ENCODE results near the gene SRGN.

SRGN gene

DNA sequence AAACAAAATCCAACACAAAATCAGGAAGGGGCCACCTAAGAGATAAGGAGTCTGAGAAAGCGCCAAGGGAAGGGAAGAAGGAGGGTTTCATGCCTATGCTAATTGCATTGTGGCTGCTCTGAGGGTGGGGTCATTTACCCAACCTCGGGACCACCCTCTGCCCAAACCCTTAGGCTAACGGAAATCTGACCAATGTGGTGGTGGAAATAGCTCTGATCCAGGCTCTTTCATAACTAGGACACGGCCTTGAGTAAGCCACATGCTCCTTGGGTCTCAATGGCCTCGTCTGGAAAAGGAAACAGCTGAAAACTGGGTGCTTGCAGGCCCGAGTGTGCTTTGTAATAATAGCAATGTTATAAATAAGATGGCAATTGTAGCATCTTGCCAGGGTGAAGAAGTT is 14.9 kb upstream of the SRGN start:
- Histone ChIP-seq H3K14ac (ENCODE audit: low read length) (no peak overlapping the region), H4K8ac (ENCODE audit: low read depth, low read length) (no peak overlapping the region), H3K36me3 (ENCODE audit: control insufficient read depth in 1 of 2, insufficient read depth in 2 of 2, low read length in 2 of 2) (no peaks in the 10 kb centered on the region), H3K23ac (ENCODE audit: low read length) (no peak overlapping the region), H3K18ac (ENCODE audit: low read length) (no peak overlapping the region), H3K9ac (ENCODE audit: low read length) (no peak overlapping the region), H4K12ac (ENCODE audit: low read depth, low read length) (no peak overlapping the region), H3K4me2 (ENCODE audit: low read length) (no peak overlapping the region), H4K91ac (ENCODE audit: low read depth, low read length) (no peak overlapping the region), H3K79me2 (ENCODE audit: control insufficient read depth, insufficient read depth, low read length, poor library complexity) (no peaks in the 10 kb centered on the region), H2BK120ac (ENCODE audit: insufficient read depth, low read length, poor library complexity) (no peak overlapping the region), H3K4ac (ENCODE audit: low read depth, low read length) (no peak overlapping the region), H3K79me1 (ENCODE audit: low read length) (no peaks in the 10 kb centered on the region), H2BK12ac (ENCODE audit: low read length) (no peak overlapping the region), H3K27me3 (ENCODE audit: insufficient read depth, low read length) (no peaks in the 10 kb centered on the region), H3K27ac (ENCODE audit: low read depth, low read length) (no peak overlapping the region), H2AK5ac (ENCODE audit: low read length) (no peak overlapping the region), H3K9me3 (ENCODE audit: insufficient read depth, low read depth, low read length) (no peaks in the 10 kb centered on the region), H3K4me3 (ENCODE audit: low read depth, low read length) (no peak overlapping the region), H2AFZ (ENCODE audit: insufficient read depth, low read length, poor library complexity) (no peak overlapping the region), H2BK5ac (ENCODE audit: low read depth, low read length, poor library complexity) (no peak overlapping the region), H3K4me1 (ENCODE audit: control insufficient read depth in 1 of 2, insufficient read depth in 2 of 2, low read length in 2 of 2) (peaks cover 0 to 3% of the 10 kb centered on the region in 2 experiments)
- no CpG with 5 or more reads among the region's 6 CpGs for WGBS (ENCODE audit: extremely low coverage, insufficient coverage, insufficient read length)
- DNase-seq, result no peak

DNA sequence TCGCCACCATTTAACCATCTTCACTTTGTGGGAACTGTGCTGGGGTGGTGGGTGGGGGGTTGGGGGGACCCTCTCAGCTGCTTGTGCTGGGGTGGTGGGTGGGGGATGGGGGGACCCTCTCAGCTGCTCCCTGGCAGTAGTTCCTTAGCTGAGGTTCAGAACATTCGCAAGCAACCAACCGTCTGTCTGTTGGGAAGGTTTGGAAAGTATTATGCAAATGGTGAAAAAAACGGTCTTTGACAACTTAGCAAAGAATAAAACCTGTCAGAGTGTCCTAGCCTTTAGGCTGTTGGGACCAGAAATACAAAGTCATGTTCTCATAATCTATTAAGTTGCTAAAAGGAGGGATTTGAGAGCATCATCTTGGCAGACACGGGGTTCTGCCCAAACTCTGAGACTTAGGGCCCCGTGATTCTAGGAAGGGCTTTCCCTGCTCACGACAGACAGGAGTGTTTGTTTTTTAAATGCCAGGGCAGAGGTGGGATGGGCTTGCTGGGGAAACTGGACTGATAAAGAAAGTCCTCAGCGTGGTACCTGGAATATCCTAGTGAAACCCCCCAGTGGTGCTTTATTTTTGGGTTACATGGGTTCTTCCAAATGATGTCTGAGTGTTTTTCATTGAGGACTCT is 14.1 kb upstream of the SRGN start:
- no peaks in the 10 kb centered on the region for H3K79me2 ChIP-seq (ENCODE audit: control insufficient read depth, insufficient read depth, low read length, poor library complexity)
- H2BK5ac ChIP-seq (ENCODE audit: low read depth, low read length, poor library complexity), result no peak overlapping the region
- no peaks in the 10 kb centered on the region for H3K79me1 ChIP-seq (ENCODE audit: low read length)
- no peak overlapping the region for H3K23ac ChIP-seq (ENCODE audit: low read length)
- H3K4me2 ChIP-seq (ENCODE audit: low read length), result no peak overlapping the region
- H4K91ac ChIP-seq (ENCODE audit: low read depth, low read length), result no peak overlapping the region
- no peak overlapping the region for H3K14ac ChIP-seq (ENCODE audit: low read length)
- H3K9ac ChIP-seq (ENCODE audit: low read length), result no peak overlapping the region
- H2BK120ac ChIP-seq (ENCODE audit: insufficient read depth, low read length, poor library complexity), result no peak overlapping the region
- H3K4ac ChIP-seq (ENCODE audit: low read depth, low read length), result no peak overlapping the region
- no peaks in the 10 kb centered on the region for H3K36me3 ChIP-seq (ENCODE audit: control insufficient read depth in 1 of 2, insufficient read depth in 2 of 2, low read length in 2 of 2)
- H4K12ac ChIP-seq (ENCODE audit: low read depth, low read length), result no peak overlapping the region
- H3K9me3 ChIP-seq (ENCODE audit: insufficient read depth, low read depth, low read length), result no peaks in the 10 kb centered on the region
- DNase-seq, result no peak
- H2AK5ac ChIP-seq (ENCODE audit: low read length), result no peak overlapping the region
- no CpG with 5 or more reads among the region's 8 CpGs for WGBS (ENCODE audit: extremely low coverage, insufficient coverage, insufficient read length)
- H3K27me3 ChIP-seq (ENCODE audit: insufficient read depth, low read length), result no peaks in the 10 kb centered on the region
- H3K27ac ChIP-seq (ENCODE audit: low read depth, low read length), result no peak overlapping the region
- no peak overlapping the region for H3K4me3 ChIP-seq (ENCODE audit: low read depth, low read length)
- no peak overlapping the region for H3K18ac ChIP-seq (ENCODE audit: low read length)
- H4K8ac ChIP-seq (ENCODE audit: low read depth, low read length), result no peak overlapping the region
- H3K4me1 ChIP-seq (ENCODE audit: control insufficient read depth in 1 of 2, insufficient read depth in 2 of 2, low read length in 2 of 2), result peaks cover 0 to 3% of the 10 kb centered on the region in 2 experiments
- no peak overlapping the region for H2AFZ ChIP-seq (ENCODE audit: insufficient read depth, low read length, poor library complexity)
- H2BK12ac ChIP-seq (ENCODE audit: low read length), result no peak overlapping the region

DNA sequence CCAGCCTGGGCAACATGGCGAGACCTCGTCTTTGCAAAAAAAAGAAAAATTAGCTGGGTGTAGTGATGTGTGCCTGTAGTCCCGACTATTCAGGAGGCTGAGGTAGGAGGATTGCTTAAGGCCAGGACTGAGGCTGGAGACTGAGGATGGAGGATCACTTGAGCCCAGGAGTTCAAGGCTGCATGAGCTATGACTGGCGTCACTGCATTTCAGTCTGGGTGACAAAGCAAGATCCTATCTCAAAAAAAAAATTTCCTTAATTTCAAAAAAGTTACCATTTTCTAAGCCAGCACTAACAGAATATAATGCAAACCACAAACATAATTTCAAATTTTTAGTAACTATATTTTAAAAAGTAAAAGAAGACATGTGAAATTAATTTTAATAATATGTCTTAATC is 13.4 kb upstream of the SRGN start:
- H4K91ac ChIP-seq (ENCODE audit: low read depth, low read length), result no peak overlapping the region
- H2AK5ac ChIP-seq (ENCODE audit: low read length), result no peak overlapping the region
- WGBS (ENCODE audit: extremely low coverage, insufficient coverage, insufficient read length), result no CpG with 5 or more reads among the region's 4 CpGs
- H3K27ac ChIP-seq (ENCODE audit: low read depth, low read length), result no peak overlapping the region
- H3K79me1 ChIP-seq (ENCODE audit: low read length), result no peaks in the 10 kb centered on the region
- no peak overlapping the region for H3K4ac ChIP-seq (ENCODE audit: low read depth, low read length)
- no peak overlapping the region for H2BK120ac ChIP-seq (ENCODE audit: insufficient read depth, low read length, poor library complexity)
- no peak overlapping the region for H4K8ac ChIP-seq (ENCODE audit: low read depth, low read length)
- no peak overlapping the region for H3K4me2 ChIP-seq (ENCODE audit: low read length)
- H4K12ac ChIP-seq (ENCODE audit: low read depth, low read length), result no peak overlapping the region
- no peak overlapping the region for H2AFZ ChIP-seq (ENCODE audit: insufficient read depth, low read length, poor library complexity)
- H3K4me1 ChIP-seq (ENCODE audit: control insufficient read depth in 1 of 2, insufficient read depth in 2 of 2, low read length in 2 of 2), result no peaks in the 10 kb centered on the region
- H2BK12ac ChIP-seq (ENCODE audit: low read length), result no peak overlapping the region
- no peak overlapping the region for H3K4me3 ChIP-seq (ENCODE audit: low read depth, low read length)
- no peak overlapping the region for H3K18ac ChIP-seq (ENCODE audit: low read length)
- no peaks in the 10 kb centered on the region for H3K27me3 ChIP-seq (ENCODE audit: insufficient read depth, low read length)
- H2BK5ac ChIP-seq (ENCODE audit: low read depth, low read length, poor library complexity), result no peak overlapping the region
- DNase-seq, result peak in 1 of 2 donors; percentile 58
- no peaks in the 10 kb centered on the region for H3K79me2 ChIP-seq (ENCODE audit: control insufficient read depth, insufficient read depth, low read length, poor library complexity)
- no peak overlapping the region for H3K9ac ChIP-seq (ENCODE audit: low read length)
- H3K36me3 ChIP-seq (ENCODE audit: control insufficient read depth in 1 of 2, insufficient read depth in 2 of 2, low read length in 2 of 2), result no peaks in the 10 kb centered on the region
- H3K14ac ChIP-seq (ENCODE audit: low read length), result no peak overlapping the region
- H3K23ac ChIP-seq (ENCODE audit: low read length), result no peak overlapping the region
- H3K9me3 ChIP-seq (ENCODE audit: insufficient read depth, low read depth, low read length), result no peaks in the 10 kb centered on the region

DNA sequence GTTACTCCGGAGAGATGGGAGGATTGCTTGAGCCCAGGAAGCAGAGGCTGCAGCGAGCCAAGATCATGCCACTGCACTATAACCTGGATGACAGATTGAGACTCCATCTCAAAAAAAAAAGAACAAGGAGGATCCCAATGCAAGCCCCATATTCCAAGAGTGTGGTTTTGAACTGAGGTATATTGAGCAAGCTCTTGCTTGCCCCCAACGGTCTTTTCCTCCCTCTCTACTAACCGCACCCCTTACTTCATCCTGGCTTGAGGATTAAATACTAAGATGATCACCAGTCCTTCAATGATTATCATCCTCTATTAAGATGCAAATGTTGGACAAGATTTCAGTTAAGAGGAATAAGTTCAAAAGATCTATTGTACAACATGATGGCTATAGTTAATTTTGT is 12.5 kb upstream of the SRGN start:
- Histone ChIP-seq H2BK5ac (ENCODE audit: low read depth, low read length, poor library complexity) (no peak overlapping the region), H3K9ac (ENCODE audit: low read length) (no peak overlapping the region)
- WGBS (ENCODE audit: extremely low coverage, insufficient coverage, insufficient read length), result no CpG with 5 or more reads among the region's 4 CpGs

More for the DNA sequence above, 12.5 kb upstream of the SRGN start:
- Histone ChIP-seq H3K9me3 (ENCODE audit: insufficient read depth, low read depth, low read length) (no peaks in the 10 kb centered on the region), H3K79me2 (ENCODE audit: control insufficient read depth, insufficient read depth, low read length, poor library complexity) (no peaks in the 10 kb centered on the region), H2AK5ac (ENCODE audit: low read length) (no peak overlapping the region), H3K14ac (ENCODE audit: low read length) (no peak overlapping the region), H4K12ac (ENCODE audit: low read depth, low read length) (no peak overlapping the region), H4K91ac (ENCODE audit: low read depth, low read length) (no peak overlapping the region), H3K23ac (ENCODE audit: low read length) (no peak overlapping the region), H3K79me1 (ENCODE audit: low read length) (no peaks in the 10 kb centered on the region), H3K4me3 (ENCODE audit: low read depth, low read length) (no peak overlapping the region), H3K4me1 (ENCODE audit: control insufficient read depth in 1 of 2, insufficient read depth in 2 of 2, low read length in 2 of 2) (no peaks in the 10 kb centered on the region), H3K4me2 (ENCODE audit: low read length) (no peak overlapping the region), H2BK12ac (ENCODE audit: low read length) (no peak overlapping the region), H3K36me3 (ENCODE audit: control insufficient read depth in 1 of 2, insufficient read depth in 2 of 2, low read length in 2 of 2) (no peaks in the 10 kb centered on the region), H3K27me3 (ENCODE audit: insufficient read depth, low read length) (no peaks in the 10 kb centered on the region), H2BK120ac (ENCODE audit: insufficient read depth, low read length, poor library complexity) (no peak overlapping the region), H4K8ac (ENCODE audit: low read depth, low read length) (no peak overlapping the region), H2AFZ (ENCODE audit: insufficient read depth, low read length, poor library complexity) (no peak overlapping the region), H3K4ac (ENCODE audit: low read depth, low read length) (no peak overlapping the region), H3K27ac (ENCODE audit: low read depth, low read length) (no peak overlapping the region), H3K18ac (ENCODE audit: low read length) (no peak overlapping the region)
- DNase-seq, result no peak
